SK-N-MC (cell line): Measurements from ENCODE around the gene EEF1AKMT2.

Experiments
- EZH2 ChIP-seq: fragments of 200-600 bp; sonication (generic); IDR thresholded peaks from one replicate; pipeline ENCODE4 v1.6.1; 2017; ENCODE audit warnings: antibody characterized with exemption
- POLR2AphosphoS5 ChIP-seq: IDR thresholded peaks from 2 replicates; pipeline ENCODE4 v1.6.1; 2012; ENCODE audit warnings: mild to moderate bottlenecking, low read depth, low read length, borderline replicate concordance

DNA sequence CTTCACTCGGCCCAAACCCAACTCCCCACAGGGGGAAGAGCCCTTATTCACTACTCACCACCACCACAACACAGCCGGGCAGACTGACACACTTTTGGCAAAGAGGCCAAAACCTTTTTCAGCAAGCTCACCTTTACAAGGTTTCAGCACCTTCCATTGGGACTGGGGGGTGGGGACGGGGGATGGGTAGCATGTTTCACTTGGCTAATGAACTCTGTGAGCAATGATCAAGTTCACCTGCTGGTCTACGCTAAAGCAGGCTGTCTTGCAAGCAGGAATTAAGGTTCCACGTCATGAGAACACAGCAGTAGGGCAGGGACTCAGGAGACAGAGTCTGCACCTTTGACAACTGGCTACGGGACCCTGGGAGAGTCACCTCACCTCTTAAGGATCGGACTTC, 54.5 kb downstream of the EEF1AKMT2 start:
- TF ChIP-seq POLR2AphosphoS5 (no peak), EZH2 (no peak)
